OCI-LY3 (cell line): ENCODE results near the gene AVPR1B.

Experiments used
- EZH2phosphoT487 ChIP-seq: fragments of 200-600 bp; shearing (Covaris generic); IDR thresholded peaks from 2 replicates; pipeline ENCODE4 v1.6.1; 2018; ENCODE audit warnings: antibody characterized with exemption, mixed run types, low read depth
- TF ChIP-seq, protein P1 (sequence below): fragments of 200-600, 300-600 bp; sonication (generic); IDR thresholded peaks from 2 replicates; pipeline ENCODE4 v1.5.1; 2014; ENCODE audit warnings: antibody characterized with exemption, low read length, low read depth

DNA sequence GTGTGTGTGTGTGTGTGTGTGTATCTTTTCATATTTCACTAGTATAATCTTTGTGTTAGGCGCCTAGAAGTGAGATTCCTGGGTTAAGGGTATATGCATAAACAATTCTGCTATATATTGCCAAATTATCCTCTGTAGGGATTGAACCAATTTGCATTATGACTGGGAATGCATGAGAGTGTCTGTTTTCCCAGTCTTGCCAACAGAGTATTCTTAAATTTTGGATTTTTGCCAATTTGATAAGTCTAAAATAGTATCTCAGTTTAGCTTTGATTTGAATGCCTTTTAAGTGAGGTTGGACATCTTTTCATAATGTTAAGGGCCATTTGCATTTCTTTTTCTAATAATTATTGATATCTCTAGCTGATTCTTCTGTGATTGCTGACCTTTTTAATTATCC is 8.2 kb upstream of the AVPR1B start:
- TF ChIP-seq, protein P1, sequence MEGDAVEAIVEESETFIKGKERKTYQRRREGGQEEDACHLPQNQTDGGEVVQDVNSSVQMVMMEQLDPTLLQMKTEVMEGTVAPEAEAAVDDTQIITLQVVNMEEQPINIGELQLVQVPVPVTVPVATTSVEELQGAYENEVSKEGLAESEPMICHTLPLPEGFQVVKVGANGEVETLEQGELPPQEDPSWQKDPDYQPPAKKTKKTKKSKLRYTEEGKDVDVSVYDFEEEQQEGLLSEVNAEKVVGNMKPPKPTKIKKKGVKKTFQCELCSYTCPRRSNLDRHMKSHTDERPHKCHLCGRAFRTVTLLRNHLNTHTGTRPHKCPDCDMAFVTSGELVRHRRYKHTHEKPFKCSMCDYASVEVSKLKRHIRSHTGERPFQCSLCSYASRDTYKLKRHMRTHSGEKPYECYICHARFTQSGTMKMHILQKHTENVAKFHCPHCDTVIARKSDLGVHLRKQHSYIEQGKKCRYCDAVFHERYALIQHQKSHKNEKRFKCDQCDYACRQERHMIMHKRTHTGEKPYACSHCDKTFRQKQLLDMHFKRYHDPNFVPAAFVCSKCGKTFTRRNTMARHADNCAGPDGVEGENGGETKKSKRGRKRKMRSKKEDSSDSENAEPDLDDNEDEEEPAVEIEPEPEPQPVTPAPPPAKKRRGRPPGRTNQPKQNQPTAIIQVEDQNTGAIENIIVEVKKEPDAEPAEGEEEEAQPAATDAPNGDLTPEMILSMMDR, result no peak
- TF ChIP-seq EZH2phosphoT487, result no peak
